ENCODE data around the gene CCDC183. TPM values are rescaled to one million over a fixed set of nuclear protein-coding genes. Genes with fewer than 3 reads are reported as not detected.
A peak's percentile ranks its signal among the peaks of the same experiment; 100 is the strongest.
"Not testable (repeated sequence)": the region's sequence is repeated elsewhere in the genome, so short reads cannot be mapped to it uniquely, and the experiment has no call there.

The CCDC183 gene
- total RNA-seq, 1 experiment from 2014 or later: 0.66 TPM

- DNase-seq: no peak
- Histone ChIP-seq H3K36me3 (replicated peaks; ENCODE audit: control insufficient read depth, insufficient read depth, low read length) (peaks cover 7% of the 10 kb centered on the region), H3K4me3 (ENCODE audit: insufficient read depth, low read depth, low read length) (no peak overlapping the region), H3K27me3 (ENCODE audit: control insufficient read depth, insufficient read depth, low read length) (no peaks in the 10 kb centered on the region)
Observed at GRCh38 chr9:136838314-136839228, 42.4 kb downstream of the CCDC183 start.

- Histone ChIP-seq H3K36me3 (replicated peaks; ENCODE audit: control insufficient read depth, insufficient read depth, low read length) (peaks cover 7% of the 10 kb centered on the region), H3K4me3 (ENCODE audit: insufficient read depth, low read depth, low read length) (no peak overlapping the region), H3K27me3 (ENCODE audit: control insufficient read depth, insufficient read depth, low read length) (no peaks in the 10 kb centered on the region)
- no peak for DNase-seq
Observed at GRCh38 chr9:136839229-136840139, 43.3 kb downstream of the CCDC183 start.

GRCh38 chr9:136840140-136840876 is 44.2 kb downstream of the CCDC183 start:
- Histone ChIP-seq H3K27me3 (ENCODE audit: control insufficient read depth, insufficient read depth, low read length) (no peaks in the 10 kb centered on the region), H3K36me3 (replicated peaks; ENCODE audit: control insufficient read depth, insufficient read depth, low read length) (peaks cover 7% of the 10 kb centered on the region), H3K4me3 (ENCODE audit: insufficient read depth, low read depth, low read length) (no peak overlapping the region)
- peak; percentile 90 for DNase-seq

- H3K27me3 ChIP-seq (ENCODE audit: control insufficient read depth, insufficient read depth, low read length): no peaks in the 10 kb centered on the region; the same call in 1 of the 2 replicates
- DNase-seq: no peak
- H3K36me3 ChIP-seq (replicated peaks; ENCODE audit: control insufficient read depth, insufficient read depth, low read length): peaks cover 7% of the 10 kb centered on the region
- H3K4me3 ChIP-seq (ENCODE audit: insufficient read depth, low read depth, low read length): no peak overlapping the region
Observed at GRCh38 chr9:136840877-136841645, 44.9 kb downstream of the CCDC183 start.

GRCh38 chr9:136841646-136842379 is 45.7 kb downstream of the CCDC183 start:
- not testable (repeated sequence) for H3K36me3 ChIP-seq (replicated peaks; ENCODE audit: control insufficient read depth, insufficient read depth, low read length); H3K27me3 ChIP-seq (ENCODE audit: control insufficient read depth, insufficient read depth, low read length); DNase-seq; H3K4me3 ChIP-seq (ENCODE audit: insufficient read depth, low read depth, low read length)

GRCh38 chr9:136842380-136842948 is 46.3 kb downstream of the CCDC183 start, which contains the start of gene AJM1:
Gene AJM1 (plus strand): TSS chr9:136842478. CDS start chr9:136844415, 1,937 bp downstream.
- peak; percentile 94 for DNase-seq
- H3K27me3 ChIP-seq (ENCODE audit: control insufficient read depth, insufficient read depth, low read length); H3K36me3 ChIP-seq (replicated peaks; ENCODE audit: control insufficient read depth, insufficient read depth, low read length): not testable (repeated sequence)
- peak within 1 kb of the TSS; percentile 16; the same call in 1 of the 2 replicates for H3K4me3 ChIP-seq (ENCODE audit: insufficient read depth, low read depth, low read length)

- DNase-seq; H3K27me3 ChIP-seq (ENCODE audit: control insufficient read depth, insufficient read depth, low read length); H3K4me3 ChIP-seq (ENCODE audit: insufficient read depth, low read depth, low read length); H3K36me3 ChIP-seq (replicated peaks; ENCODE audit: control insufficient read depth, insufficient read depth, low read length): not testable (repeated sequence)
Observed at GRCh38 chr9:136843159-136843800, 47.1 kb downstream of the CCDC183 start.

GRCh38 chr9:136843801-136844740 is 47.9 kb downstream of the CCDC183 start:
- not testable (repeated sequence) for H3K27me3 ChIP-seq (ENCODE audit: control insufficient read depth, insufficient read depth, low read length); H3K4me3 ChIP-seq (ENCODE audit: insufficient read depth, low read depth, low read length); H3K36me3 ChIP-seq (replicated peaks; ENCODE audit: control insufficient read depth, insufficient read depth, low read length)
- DNase-seq: peak; percentile 79

- DNase-seq: peak; percentile 75
- Histone ChIP-seq H3K27me3 (ENCODE audit: control insufficient read depth, insufficient read depth, low read length) (peaks cover 5% of the 10 kb centered on the region), H3K4me3 (ENCODE audit: insufficient read depth, low read depth, low read length) (no peak overlapping the region), H3K36me3 (replicated peaks; ENCODE audit: control insufficient read depth, insufficient read depth, low read length) (peaks cover 2% of the 10 kb centered on the region)
Observed at GRCh38 chr9:136844761-136845464, 48.8 kb downstream of the CCDC183 start.

GRCh38 chr9:136845465-136846260 is 49.5 kb downstream of the CCDC183 start:
- peaks cover 5% of the 10 kb centered on the region for H3K27me3 ChIP-seq (ENCODE audit: control insufficient read depth, insufficient read depth, low read length)
- H3K4me3 ChIP-seq (ENCODE audit: insufficient read depth, low read depth, low read length): peak overlapping the region; percentile 5; the same call in 1 of the 2 replicates
- peaks cover 2% of the 10 kb centered on the region for H3K36me3 ChIP-seq (replicated peaks; ENCODE audit: control insufficient read depth, insufficient read depth, low read length)
- DNase-seq: no peak
